Vagina (tissue), 2 donors: ENCODE measurements around the gene RAP1GDS1. TPM values are rescaled to one million over a fixed set of nuclear protein-coding genes. Genes with fewer than 3 reads are reported as not detected.
"Not testable (repeated sequence)": the region's sequence is repeated elsewhere in the genome, so short reads cannot be mapped to it uniquely, and the experiment has no call there.

Experiments
- DNase-seq, 2 donors: peaks; one replicate each; pipeline ENCODE4 v3.0.0-alpha.2; 2017; ENCODE audit errors: extremely low spot score in 2 of 2
- H3K27ac ChIP-seq: fragments of 200-600 bp; sonication (generic); one replicate; pipeline ENCODE4 v1.5.1; 2019
- H3K27me3 ChIP-seq: fragments of 200-600 bp; sonication (generic); one replicate; pipeline ENCODE4 v1.5.1; 2019
- H3K36me3 ChIP-seq, 2 donors: fragments of 200-600 bp; sonication (generic); one replicate each; pipeline ENCODE4 v1.5.1; 2017 to 2019
- H3K4me1 ChIP-seq: fragments of 200-600 bp; sonication (generic); one replicate; pipeline ENCODE4 v1.5.1; 2019
- H3K4me3 ChIP-seq, 2 donors: fragments of 200-600 bp; sonication (generic); 1 replicate in 1 of 2; 2 replicates in 1 of 2; pipeline ENCODE4 v1.5.1; 2016 to 2019
- H3K9me3 ChIP-seq: fragments of 200-600 bp; sonication (generic); one replicate; pipeline ENCODE4 v1.5.1; 2019
- CTCF ChIP-seq, 3 experiments: fragments of 450-650 bp in 2 of 3; fragments of 200-600 bp in 1 of 3; sonication (generic) in 1 of 3; IDR thresholded peaks; one replicate each; pipeline ENCODE4 v1.5.1; 2017 to 2019; ENCODE audit warnings: antibody characterized with exemption in 3 of 3, mild to moderate bottlenecking in 2 of 3, moderate library complexity in 2 of 3
- POLR2A ChIP-seq, 2 donors: fragments of 450-650 bp; IDR thresholded peaks; one replicate each; pipeline ENCODE4 v1.6.1; 2017; ENCODE audit warnings: antibody characterized with exemption in 2 of 2, mild to moderate bottlenecking in 2 of 2, moderate library complexity in 2 of 2
- POLR2AphosphoS5 ChIP-seq, 2 donors: sonication (generic); formaldehyde crosslinking; IDR thresholded peaks; one replicate each; pipeline ENCODE4 v1.9.0; 2017; ENCODE audit warnings: antibody characterized with exemption in 2 of 2, mild to moderate bottlenecking in 2 of 2, low read depth in 1 of 2; ENCODE audit not compliant: insufficient read depth in 1 of 2
- intact Hi-C: fragments of 100-400 bp; cut with DNase I; formaldehyde crosslinking; loops from one replicate; pipeline ENCODE4 v1.15.1; 2023
- total RNA-seq: library from RNA; depleted of rRNA; stranded (reverse); fragments of >200 nt; gene quantifications from one replicate; pipeline ENCODE4 v1.2.3, GENCODE V29; 2016

Gene RAP1GDS1
- total RNA-seq, 1 donor from 2014 or later, result 16.0 TPM

GRCh38 chr4:98327694-98328093 lies 66.5 kb downstream of the RAP1GDS1 start:
- peaks cover 7% of the 10 kb centered on the region for H3K9me3 ChIP-seq
- H3K36me3 ChIP-seq, result no peaks in the 10 kb centered on the region
- no peak overlapping the region for H3K27ac ChIP-seq
- H3K4me3 ChIP-seq, result no peak overlapping the region
- no peak for DNase-seq
- TF ChIP-seq POLR2AphosphoS5 (IDR thresholded peaks at IDR 0.05; ENCODE audit: insufficient read depth in 1 of 2, low read depth in 1 of 2) (no peak), CTCF (IDR thresholded peaks at IDR 0.05) (no peak), POLR2A (IDR thresholded peaks at IDR 0.05) (no peak)
- intact Hi-C loops, result no loop called here
- no peaks in the 10 kb centered on the region for H3K27me3 ChIP-seq
- H3K4me1 ChIP-seq, result no peaks in the 10 kb centered on the region

- intact Hi-C loops, H3K36me3 ChIP-seq, H3K4me3 ChIP-seq, H3K27me3 ChIP-seq, H3K4me1 ChIP-seq, H3K27ac ChIP-seq, DNase-seq: not testable (repeated sequence)
- H3K9me3 ChIP-seq, result peaks cover 17% of the 10 kb centered on the region
Measured at GRCh38 chr4:98329879-98330640, 68.9 kb downstream of the RAP1GDS1 start.

GRCh38 chr4:98332017-98332416 lies 70.8 kb downstream of the RAP1GDS1 start:
- Histone ChIP-seq H3K9me3 (peaks cover 17% of the 10 kb centered on the region), H3K27me3 (no peaks in the 10 kb centered on the region), H3K4me3 (no peak overlapping the region), H3K4me1 (no peaks in the 10 kb centered on the region), H3K27ac (no peak overlapping the region), H3K36me3 (no peaks in the 10 kb centered on the region)
- intact Hi-C loops, result no loop called here
- no peak for TF ChIP-seq POLR2A (IDR thresholded peaks at IDR 0.05)
- TF ChIP-seq POLR2AphosphoS5 (IDR thresholded peaks at IDR 0.05; ENCODE audit: insufficient read depth in 1 of 2, low read depth in 1 of 2), result no peak
- TF ChIP-seq CTCF (IDR thresholded peaks at IDR 0.05), result no peak
- DNase-seq, result no peak

- no peaks in the 10 kb centered on the region for H3K4me1 ChIP-seq
- H3K4me3 ChIP-seq, result no peak overlapping the region
- intact Hi-C loops, result no loop called here
- TF ChIP-seq POLR2A (IDR thresholded peaks at IDR 0.05) (no peak), POLR2AphosphoS5 (IDR thresholded peaks at IDR 0.05; ENCODE audit: insufficient read depth in 1 of 2, low read depth in 1 of 2) (no peak), CTCF (IDR thresholded peaks at IDR 0.05) (no peak)
- no peak for DNase-seq
- no peaks in the 10 kb centered on the region for H3K36me3 ChIP-seq
- peaks cover 17% of the 10 kb centered on the region for H3K9me3 ChIP-seq
- no peak overlapping the region for H3K27ac ChIP-seq
- H3K27me3 ChIP-seq, result no peaks in the 10 kb centered on the region
Measured at GRCh38 chr4:98334461-98334860, 73.3 kb downstream of the RAP1GDS1 start.

- DNase-seq, result no peak
- H3K4me3 ChIP-seq, result no peak overlapping the region
- H3K36me3 ChIP-seq, result no peaks in the 10 kb centered on the region
- no peak for TF ChIP-seq CTCF (IDR thresholded peaks at IDR 0.05)
- no peak for TF ChIP-seq POLR2A (IDR thresholded peaks at IDR 0.05)
- TF ChIP-seq POLR2AphosphoS5 (IDR thresholded peaks at IDR 0.05; ENCODE audit: insufficient read depth in 1 of 2, low read depth in 1 of 2), result no peak
- H3K9me3 ChIP-seq, result peaks cover under 1% of the 10 kb centered on the region
- no peak overlapping the region for H3K27ac ChIP-seq
- intact Hi-C loops, result no loop called here
- H3K27me3 ChIP-seq, result no peaks in the 10 kb centered on the region
- no peaks in the 10 kb centered on the region for H3K4me1 ChIP-seq
Measured at GRCh38 chr4:98338761-98339438, 77.7 kb downstream of the RAP1GDS1 start.
